Measurements from ENCODE around the gene APH1B. TPM values are rescaled to one million over a fixed set of nuclear protein-coding genes. Genes with fewer than 3 reads are reported as not detected.

Gene APH1B
- total RNA-seq, 1 experiment from 2014 or later, result 20.9 TPM

GRCh38 chr15:63252292-63252691 lies 25.1 kb upstream of the APH1B start:
- peaks cover 21 to 26% of the 10 kb centered on the region in 2 experiments for H3K4me1 Mint-ChIP-seq
- no peak overlapping the region for H3K4me2 ChIP-seq (ENCODE audit: insufficient read depth, insufficient read length, low read length)
- no peak overlapping the region for H3K27ac ChIP-seq (ENCODE audit: insufficient read length, low read depth, low read length)
- no peak overlapping the region for H2BK15ac ChIP-seq (ENCODE audit: low read depth, low read length)
- H2BK12ac ChIP-seq (ENCODE audit: insufficient read length, low read depth, low read length), result no peak overlapping the region
- H2AK5ac ChIP-seq (ENCODE audit: insufficient read length, low read length), result no peak overlapping the region
- H3K36me3 Mint-ChIP-seq (ENCODE audit: insufficient read depth in 1 of 3, low read depth in 3 of 3), result peaks cover 3 to 16% (median 5%) of the 10 kb centered on the region in 3 experiments
- no peak overlapping the region for H3K4me3 Mint-ChIP-seq
- H4K91ac ChIP-seq (ENCODE audit: insufficient read length, low read depth, low read length), result no peak overlapping the region
- WGBS (ENCODE audit: extremely low coverage, insufficient read length, low lambda C conversion rate), result no CpG with 5 or more reads among the region's 2 CpGs
- DNase-seq, result no peak
- no peak overlapping the region for H3K27ac Mint-ChIP-seq
- no peaks in the 10 kb centered on the region for H3K9me3 Mint-ChIP-seq
- H4K5ac ChIP-seq (ENCODE audit: insufficient read length, low read depth, low read length), result no peak overlapping the region
- no peak overlapping the region for H3K18ac ChIP-seq (ENCODE audit: insufficient read length, low read depth, low read length)
- no peaks in the 10 kb centered on the region for H3K27me3 Mint-ChIP-seq (ENCODE audit: low read depth)
- H3K79me2 ChIP-seq (ENCODE audit: insufficient read depth, low read length), result no peaks in the 10 kb centered on the region
- no peaks in the 10 kb centered on the region for H3K79me1 ChIP-seq (ENCODE audit: insufficient read depth, low read depth, low read length, poor library complexity, severe bottlenecking)
- no peak overlapping the region for H4K8ac ChIP-seq (replicated peaks; ENCODE audit: insufficient read length, low read depth, low read length)
- H3K56ac ChIP-seq (ENCODE audit: insufficient read length, low read depth, low read length), result no peak overlapping the region
- no peak overlapping the region for H3K9ac ChIP-seq (ENCODE audit: extremely low read depth, insufficient read length, low read length)
- H4K20me1 ChIP-seq (ENCODE audit: control insufficient read depth, insufficient read depth, insufficient read length), result no peaks in the 10 kb centered on the region
- H3K23me2 ChIP-seq (ENCODE audit: insufficient read length, low read depth, low read length, poor library complexity, severe bottlenecking), result no peaks in the 10 kb centered on the region
- H3T11ph ChIP-seq (ENCODE audit: low read length), result no peak overlapping the region
- H2BK5ac ChIP-seq (ENCODE audit: insufficient read length, low read length), result no peak overlapping the region
- TF ChIP-seq CTCF (conservative IDR thresholded peaks at IDR 0.05), result no peak
- no peak overlapping the region for H2BK20ac ChIP-seq (ENCODE audit: low read depth, low read length, poor library complexity, severe bottlenecking)
- H3K14ac ChIP-seq (ENCODE audit: insufficient read depth, low read length), result no peak overlapping the region
- no peaks in the 10 kb centered on the region; the same call in 1 of the 2 replicates for H3K4me1 ChIP-seq (ENCODE audit: insufficient read depth, low read length)
- no peak overlapping the region for H3K4ac ChIP-seq (ENCODE audit: low read depth, low read length)
- H3K27me3 ChIP-seq (ENCODE audit: insufficient read depth, low read length), result no peaks in the 10 kb centered on the region
- H2BK120ac ChIP-seq (ENCODE audit: low read depth, low read length, poor library complexity, severe bottlenecking), result no peak overlapping the region
- no peak overlapping the region for H2AFZ ChIP-seq (ENCODE audit: low read length)
- no peak overlapping the region for H3K23ac ChIP-seq (ENCODE audit: insufficient read length, low read depth, low read length)
- no peaks in the 10 kb centered on the region for H3K9me3 ChIP-seq (ENCODE audit: control insufficient read depth, low read depth, low read length)
